GM21528 (cell line): Measurements from ENCODE around the gene ACTG2.
"Not testable (repeated sequence)": the region's sequence is repeated elsewhere in the genome, so short reads cannot be mapped to it uniquely, and the experiment has no call there.

Experiments used
- ATAC-seq: cut with Tn5 transposase; IDR thresholded peaks from one replicate; pipeline ENCODE4 v1.9.1; 2021; ENCODE audit warnings: mild to moderate bottlenecking, moderate library complexity; ENCODE audit not compliant: unreplicated experiment, low FRiP score

ACTG2 gene

GRCh38 chr2:73931531-73932500 is 39.0 kb downstream of the ACTG2 start:
- ATAC-seq = no peak

- ATAC-seq = no peak
These were observed 40.4 kb downstream of the ACTG2 start for GRCh38 chr2:73933194-73933593.

GRCh38 chr2:73935641-73936040 is 42.8 kb downstream of the ACTG2 start:
- ATAC-seq = no peak

- ATAC-seq = no peak
These were observed 44.5 kb downstream of the ACTG2 start for GRCh38 chr2:73937103-73937885.

GRCh38 chr2:73937899-73938298 is 45.1 kb downstream of the ACTG2 start:
- ATAC-seq = no peak

GRCh38 chr2:73938718-73939352 is 46.0 kb downstream of the ACTG2 start:
- ATAC-seq = no peak

- no peak for ATAC-seq
These were observed 46.6 kb downstream of the ACTG2 start for GRCh38 chr2:73939419-73939818.

- not testable (repeated sequence) for ATAC-seq
These were observed 47.3 kb downstream of the ACTG2 start for GRCh38 chr2:73940066-73940465.

- ATAC-seq = no peak
These were observed 49.9 kb downstream of the ACTG2 start for GRCh38 chr2:73942664-73943063.

GRCh38 chr2:73944714-73945113 is 51.9 kb downstream of the ACTG2 start:
- ATAC-seq = no peak

GRCh38 chr2:73946215-73946614 is 53.4 kb downstream of the ACTG2 start:
- no peak for ATAC-seq

GRCh38 chr2:73946666-73947065 is 53.9 kb downstream of the ACTG2 start:
- no peak for ATAC-seq

GRCh38 chr2:73947412-73948018 is 54.7 kb downstream of the ACTG2 start:
- ATAC-seq = no peak

GRCh38 chr2:73949802-73950201 is 57.0 kb downstream of the ACTG2 start:
- ATAC-seq = no peak

- ATAC-seq = no peak
These were observed 60.0 kb downstream of the ACTG2 start for GRCh38 chr2:73952499-73953446.

GRCh38 chr2:73956218-73956865 is 63.5 kb downstream of the ACTG2 start:
- no peak for ATAC-seq

- no peak for ATAC-seq
These were observed 68.5 kb downstream of the ACTG2 start for GRCh38 chr2:73961274-73961673.

- ATAC-seq = no peak
These were observed 69.2 kb downstream of the ACTG2 start for GRCh38 chr2:73961823-73962615.
